ENCODE results near the gene CD164L2.

- TF ChIP-seq CTCF (conservative IDR thresholded peaks at IDR 0.05) (no peak), EZH2 (IDR thresholded peaks at IDR 0.05; ENCODE audit: low read depth) (no peak)
These were observed 35.4 kb upstream of the CD164L2 start for GRCh38 chr1:27418326-27419185.
